HG02885 (cell line): ENCODE results near the gene DZIP3.
A peak's percentile ranks its signal among the peaks of the same experiment; 100 is the strongest.

Experiments
- ATAC-seq: cut with Tn5 transposase; IDR thresholded peaks from one replicate; pipeline ENCODE4 v1.9.1; 2021; ENCODE audit warnings: mild to moderate bottlenecking; ENCODE audit not compliant: unreplicated experiment, poor library complexity

The DZIP3 gene

GRCh38 chr3:108673988-108674661, 84.6 kb downstream of the DZIP3 start:
- ATAC-seq = peak; percentile 56

GRCh38 chr3:108677811-108678210, 88.3 kb downstream of the DZIP3 start:
- no peak for ATAC-seq

- ATAC-seq = peak; percentile 41
These were observed 102.8 kb downstream of the DZIP3 start for GRCh38 chr3:108692286-108692685.

- no peak for ATAC-seq
These were observed 108.9 kb downstream of the DZIP3 start for GRCh38 chr3:108698461-108698860.

GRCh38 chr3:108705045-108705444, 115.5 kb downstream of the DZIP3 start:
- no peak for ATAC-seq

GRCh38 chr3:108713009-108713516, 123.5 kb downstream of the DZIP3 start:
- ATAC-seq = no peak

- ATAC-seq = no peak
These were observed 124.3 kb downstream of the DZIP3 start for GRCh38 chr3:108713816-108714215.

GRCh38 chr3:108718454-108718853, 128.9 kb downstream of the DZIP3 start:
- no peak for ATAC-seq

GRCh38 chr3:108719178-108719806, 129.8 kb downstream of the DZIP3 start:
- no peak for ATAC-seq

- no peak for ATAC-seq
These were observed 133.2 kb downstream of the DZIP3 start for GRCh38 chr3:108722724-108723123.

GRCh38 chr3:108724101-108724500, 134.6 kb downstream of the DZIP3 start:
- no peak for ATAC-seq

GRCh38 chr3:108728105-108728504, 138.6 kb downstream of the DZIP3 start:
- ATAC-seq = no peak

GRCh38 chr3:108728934-108729333, 139.4 kb downstream of the DZIP3 start:
- no peak for ATAC-seq

GRCh38 chr3:108736821-108737220, 147.3 kb downstream of the DZIP3 start:
- ATAC-seq = no peak

- ATAC-seq = no peak
These were observed 153.4 kb downstream of the DZIP3 start for GRCh38 chr3:108742929-108743328.
